WERI-Rb-1 (cell line): ENCODE results near the gene BATF.

Source experiments
- DNase-seq: peaks from one replicate; pipeline ENCODE4 v3.0.0-alpha.2; 2020
- H3K27ac ChIP-seq: fragments of 250-450 bp; sonication (Bioruptor Pico); 2 replicates; pipeline ENCODE4 v1.5.1; 2020; ENCODE audit warnings: mild to moderate bottlenecking, moderate library complexity
- H3K27me3 ChIP-seq: fragments of 250-450 bp; sonication (Bioruptor Pico); 2 replicates; pipeline ENCODE4 v1.5.1; 2021; ENCODE audit warnings: mild to moderate bottlenecking, low read depth, moderate library complexity; ENCODE audit not compliant: insufficient read depth, severe bottlenecking
- H3K36me3 ChIP-seq: fragments of 250-450 bp; sonication (Bioruptor Pico); 2 replicates; pipeline ENCODE4 v1.5.1; 2020; ENCODE audit warnings: mild to moderate bottlenecking, moderate library complexity
- H3K4me3 ChIP-seq: 2 replicates; pipeline ENCODE4 v1.5.1; 2011; ENCODE audit warnings: low read depth, mild to moderate bottlenecking, control low read depth, low read length
- H3K9me3 ChIP-seq: fragments of 250-450 bp; sonication (Bioruptor Pico); 2 replicates; pipeline ENCODE4 v1.5.1; 2021; ENCODE audit warnings: mild to moderate bottlenecking, moderate library complexity; ENCODE audit not compliant: severe bottlenecking
- TF ChIP-seq, protein P1 (sequence below): IDR thresholded peaks from 2 replicates; pipeline ENCODE4 v1.5.1; 2011; ENCODE audit warnings: low read depth, mild to moderate bottlenecking, control low read depth, inconsistent platforms, low read length

BATF gene

DNA sequence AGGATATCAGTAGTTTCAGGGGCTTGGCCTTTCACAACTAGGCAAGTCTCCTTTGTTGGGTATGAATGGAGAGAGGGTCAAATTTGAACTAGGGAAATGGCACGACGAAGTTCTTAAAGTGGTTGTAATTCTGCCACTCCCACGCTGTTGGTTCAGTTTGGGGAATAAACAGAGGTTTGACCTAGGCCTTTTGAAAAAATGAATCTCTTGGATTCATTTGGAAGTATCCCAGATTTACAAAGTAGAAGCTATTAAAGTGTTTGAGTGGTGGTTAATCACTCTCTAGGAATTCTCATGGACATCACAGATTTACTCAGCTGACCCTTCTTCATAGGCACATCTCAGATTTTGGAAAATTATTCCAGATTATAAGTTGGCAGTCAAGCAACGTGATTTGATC is 14.8 kb downstream of the BATF start:
- no peaks in the 10 kb centered on the region for H3K9me3 ChIP-seq
- DNase-seq = no peak
- H3K4me3 ChIP-seq = no peak overlapping the region
- H3K27ac ChIP-seq = no peak overlapping the region
- H3K27me3 ChIP-seq = no peaks in the 10 kb centered on the region
- TF ChIP-seq, protein P1, sequence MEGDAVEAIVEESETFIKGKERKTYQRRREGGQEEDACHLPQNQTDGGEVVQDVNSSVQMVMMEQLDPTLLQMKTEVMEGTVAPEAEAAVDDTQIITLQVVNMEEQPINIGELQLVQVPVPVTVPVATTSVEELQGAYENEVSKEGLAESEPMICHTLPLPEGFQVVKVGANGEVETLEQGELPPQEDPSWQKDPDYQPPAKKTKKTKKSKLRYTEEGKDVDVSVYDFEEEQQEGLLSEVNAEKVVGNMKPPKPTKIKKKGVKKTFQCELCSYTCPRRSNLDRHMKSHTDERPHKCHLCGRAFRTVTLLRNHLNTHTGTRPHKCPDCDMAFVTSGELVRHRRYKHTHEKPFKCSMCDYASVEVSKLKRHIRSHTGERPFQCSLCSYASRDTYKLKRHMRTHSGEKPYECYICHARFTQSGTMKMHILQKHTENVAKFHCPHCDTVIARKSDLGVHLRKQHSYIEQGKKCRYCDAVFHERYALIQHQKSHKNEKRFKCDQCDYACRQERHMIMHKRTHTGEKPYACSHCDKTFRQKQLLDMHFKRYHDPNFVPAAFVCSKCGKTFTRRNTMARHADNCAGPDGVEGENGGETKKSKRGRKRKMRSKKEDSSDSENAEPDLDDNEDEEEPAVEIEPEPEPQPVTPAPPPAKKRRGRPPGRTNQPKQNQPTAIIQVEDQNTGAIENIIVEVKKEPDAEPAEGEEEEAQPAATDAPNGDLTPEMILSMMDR = no peak
- no peaks in the 10 kb centered on the region for H3K36me3 ChIP-seq

DNA sequence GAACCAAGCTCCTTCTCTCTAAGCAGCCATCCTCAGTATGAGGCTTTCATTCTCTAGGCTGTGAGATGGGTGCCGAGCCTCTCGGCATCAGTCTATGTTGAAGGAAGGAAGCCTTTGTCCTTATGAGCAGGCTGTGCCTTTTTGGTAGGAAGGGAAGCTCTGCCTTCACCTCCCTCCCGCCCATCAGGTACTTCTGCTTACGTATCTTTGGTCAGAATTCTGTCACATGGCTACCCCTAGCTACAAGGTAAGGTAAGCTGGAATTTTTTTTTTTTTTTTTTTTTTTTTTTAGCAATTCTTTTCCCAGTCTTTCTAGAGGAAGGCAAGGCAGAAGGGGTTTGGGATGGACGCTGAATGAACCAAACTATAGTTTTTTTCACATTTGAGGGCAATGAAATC is 16.9 kb downstream of the BATF start:
- Histone ChIP-seq H3K9me3 (no peaks in the 10 kb centered on the region), H3K27me3 (no peaks in the 10 kb centered on the region), H3K4me3 (no peak overlapping the region), H3K27ac (no peak overlapping the region), H3K36me3 (no peaks in the 10 kb centered on the region)
- TF ChIP-seq, protein P1 = no peak
- DNase-seq = no peak

DNA sequence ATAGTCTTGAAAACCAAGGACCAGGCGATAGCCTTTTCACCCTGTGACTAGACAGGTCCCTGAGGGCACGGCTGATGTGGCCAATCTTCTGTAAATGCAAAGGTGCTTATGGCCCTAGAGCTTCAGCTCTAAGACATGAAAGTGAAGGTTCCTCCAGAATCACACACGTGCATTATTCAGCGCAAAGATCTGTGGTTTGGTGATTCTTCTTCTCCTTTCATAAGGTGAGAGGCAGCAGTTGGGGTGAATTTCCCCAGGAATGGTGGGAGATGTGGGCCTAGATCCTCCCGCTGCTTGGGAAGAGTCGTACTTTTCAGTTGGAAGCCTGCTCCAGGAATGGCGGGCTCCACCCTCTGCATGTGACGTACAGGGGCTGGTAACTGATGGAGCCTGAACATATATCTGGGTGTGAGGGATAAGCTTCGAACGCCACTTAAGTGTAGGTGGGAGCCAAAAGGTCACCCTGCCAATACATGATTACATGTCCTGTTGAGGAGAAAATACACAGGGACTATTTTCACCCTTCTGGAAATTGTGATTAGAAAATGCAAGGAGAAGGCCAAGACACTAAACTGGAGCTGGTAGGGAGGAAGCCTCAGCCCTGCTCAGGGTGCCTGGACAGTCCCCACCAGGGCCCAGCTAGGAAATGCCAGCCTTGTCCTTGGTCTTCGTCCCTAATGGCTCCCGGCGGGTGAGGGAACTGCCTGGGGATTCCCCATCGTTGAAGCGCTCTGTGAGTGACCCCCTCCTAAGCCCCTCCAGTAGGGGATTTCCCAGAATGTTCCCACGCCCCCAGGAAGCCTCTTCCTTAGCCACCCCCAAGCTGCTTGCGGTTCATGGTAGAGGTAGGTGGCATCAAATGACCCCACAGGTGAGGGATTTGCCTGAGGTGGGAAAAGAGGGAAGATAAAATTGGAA is 17.6 kb downstream of the BATF start:
- H3K4me3 ChIP-seq = no peak overlapping the region
- H3K9me3 ChIP-seq = no peaks in the 10 kb centered on the region
- H3K27me3 ChIP-seq = no peaks in the 10 kb centered on the region
- H3K36me3 ChIP-seq = no peaks in the 10 kb centered on the region
- H3K27ac ChIP-seq = no peak overlapping the region
- TF ChIP-seq, protein P1 = no peak
- DNase-seq = no peak

DNA sequence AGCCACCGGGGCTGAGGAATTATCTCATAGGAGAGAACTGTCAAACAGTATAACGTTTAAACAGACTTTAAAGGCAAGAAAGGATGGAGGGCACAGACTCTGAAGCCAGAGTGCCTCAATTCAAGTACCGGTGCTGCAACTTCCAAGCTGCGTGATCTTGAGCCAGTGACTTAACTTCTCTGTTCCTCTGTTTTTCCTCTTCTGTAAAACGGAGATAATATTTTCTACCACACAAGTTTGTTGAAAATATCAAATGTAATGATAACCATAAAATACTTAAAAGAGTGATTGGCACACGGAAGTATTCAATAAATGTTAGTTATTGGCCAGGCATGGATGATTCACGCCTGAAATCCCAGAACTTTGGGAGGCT is 18.2 kb downstream of the BATF start:
- H3K27me3 ChIP-seq = no peaks in the 10 kb centered on the region
- H3K4me3 ChIP-seq = no peak overlapping the region
- TF ChIP-seq, protein P1 = no peak
- no peaks in the 10 kb centered on the region for H3K36me3 ChIP-seq
- no peak for DNase-seq
- no peaks in the 10 kb centered on the region for H3K9me3 ChIP-seq
- no peak overlapping the region for H3K27ac ChIP-seq

DNA sequence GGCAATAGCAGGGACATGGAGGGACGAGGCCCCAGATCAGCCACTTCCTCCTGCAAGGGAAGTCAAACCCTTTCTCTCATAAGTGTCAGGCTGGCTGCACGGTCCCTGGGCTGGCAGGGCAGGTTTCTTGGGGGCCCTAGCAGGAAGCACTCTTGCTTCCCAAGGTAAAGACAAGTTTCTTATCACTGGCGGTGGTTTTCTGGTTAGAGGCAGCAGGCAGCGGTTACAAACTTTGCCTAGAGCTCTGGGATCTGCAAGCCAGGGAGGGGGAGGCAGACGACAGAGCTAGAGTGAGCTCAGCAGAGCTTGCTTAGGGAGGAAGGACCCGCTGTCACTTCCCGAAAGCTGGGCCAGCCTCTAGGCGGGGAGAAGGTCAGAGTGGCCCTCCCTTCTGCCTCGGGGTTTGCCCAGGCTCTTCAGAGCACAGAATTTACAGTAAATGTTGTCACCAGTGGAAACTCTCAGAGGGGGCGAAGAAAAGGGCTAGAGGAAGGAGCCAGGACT is 20.4 kb downstream of the BATF start:
- H3K27me3 ChIP-seq = no peaks in the 10 kb centered on the region
- no peak for DNase-seq
- H3K4me3 ChIP-seq = no peak overlapping the region
- no peaks in the 10 kb centered on the region for H3K36me3 ChIP-seq
- no peaks in the 10 kb centered on the region for H3K9me3 ChIP-seq
- TF ChIP-seq, protein P1 = no peak
- no peak overlapping the region for H3K27ac ChIP-seq

DNA sequence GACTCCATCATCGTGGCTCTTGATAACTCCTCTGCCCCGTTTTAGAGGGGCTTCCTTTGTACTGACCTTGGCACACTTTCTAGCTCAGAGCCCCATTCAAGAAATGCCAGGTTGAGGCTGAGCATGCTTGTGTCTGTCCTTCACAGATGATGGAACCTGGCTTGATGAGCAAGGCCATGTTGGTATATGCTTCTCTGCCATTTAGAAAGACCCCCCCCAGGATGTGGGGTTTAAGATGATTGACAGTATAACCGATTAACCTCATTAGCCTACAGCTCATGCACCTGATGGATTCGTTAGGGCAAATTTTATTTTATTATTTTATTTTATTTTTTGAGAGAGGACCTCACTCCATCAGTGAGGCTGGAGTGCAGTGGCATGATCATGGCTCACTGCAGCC is 21.0 kb downstream of the BATF start:
- DNase-seq = no peak
- Histone ChIP-seq H3K27ac (no peak overlapping the region), H3K27me3 (no peaks in the 10 kb centered on the region), H3K36me3 (no peaks in the 10 kb centered on the region), H3K9me3 (no peaks in the 10 kb centered on the region), H3K4me3 (no peak overlapping the region)
- TF ChIP-seq, protein P1 = no peak
